Cerebellar cortex (tissue), 1 donor: ENCODE data around the gene PCDHGB2.
"Not testable (repeated sequence)": the region's sequence is repeated elsewhere in the genome, so short reads cannot be mapped to it uniquely, and the experiment has no call there.

ENCODE experiments used
- DNase-seq: peaks from one replicate; pipeline ENCODE4 v3.0.0-alpha.2; 2015; ENCODE audit warnings: low spot score

The PCDHGB2 gene

DNA sequence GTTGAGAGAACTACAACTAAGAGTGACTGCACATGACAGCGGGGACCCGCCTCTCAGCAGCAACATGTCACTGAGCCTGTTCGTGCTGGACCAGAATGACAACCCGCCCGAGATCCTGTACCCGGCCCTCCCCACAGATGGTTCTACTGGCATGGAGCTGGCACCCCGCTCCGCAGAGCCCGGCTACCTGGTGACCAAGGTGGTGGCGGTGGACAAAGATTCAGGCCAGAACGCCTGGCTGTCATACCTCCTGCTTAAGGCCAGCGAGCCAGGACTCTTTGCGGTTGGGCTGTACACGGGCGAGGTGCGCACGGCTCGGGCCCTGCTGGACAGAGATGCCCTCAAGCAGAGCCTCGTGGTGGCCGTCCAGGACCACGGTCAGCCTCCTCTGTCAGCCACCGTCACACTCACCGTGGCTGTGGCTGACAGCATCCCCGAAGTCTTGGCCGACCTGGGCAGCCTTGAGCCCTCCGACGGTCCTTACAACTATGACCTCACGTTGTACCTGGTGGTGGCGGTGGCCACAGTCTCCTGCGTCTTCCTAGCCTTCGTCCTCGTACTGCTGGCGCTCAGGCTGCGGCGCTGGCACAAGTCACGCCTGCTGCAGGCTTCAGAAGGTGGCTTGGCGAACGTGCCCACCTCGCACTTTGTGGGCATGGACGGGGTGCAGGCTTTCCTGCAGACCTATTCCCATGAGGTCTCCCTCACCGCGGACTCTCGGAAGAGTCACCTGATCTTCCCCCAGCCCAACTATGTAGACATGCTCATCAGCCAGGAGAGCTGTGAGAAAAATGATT, 24.9 kb downstream of the PCDHGB2 start:
- no peak for DNase-seq

- DNase-seq: not testable (repeated sequence)
These were observed 27.9 kb downstream of the PCDHGB2 start, which contains the start of gene PCDHGB4 for GRCh38 chr5:141387557-141388311. Gene PCDHGB4, plus strand, starts transcription at chr5:141387698. Its CDS starts 187 bp downstream, at chr5:141387885.

DNA sequence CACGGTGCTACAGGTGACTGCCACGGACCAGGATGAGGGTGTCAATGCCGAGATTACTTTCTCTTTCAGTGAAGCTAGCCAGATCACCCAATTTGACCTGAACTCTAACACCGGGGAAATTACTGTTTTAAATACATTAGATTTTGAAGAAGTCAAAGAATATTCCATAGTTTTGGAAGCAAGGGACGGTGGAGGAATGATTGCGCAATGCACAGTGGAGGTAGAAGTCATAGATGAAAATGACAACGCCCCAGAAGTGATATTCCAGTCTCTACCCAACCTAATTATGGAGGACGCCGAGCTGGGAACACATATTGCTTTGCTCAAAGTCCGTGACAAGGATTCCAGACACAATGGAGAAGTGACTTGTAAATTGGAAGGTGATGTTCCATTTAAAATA, 28.9 kb downstream of the PCDHGB2 start:
- DNase-seq: no peak

DNA sequence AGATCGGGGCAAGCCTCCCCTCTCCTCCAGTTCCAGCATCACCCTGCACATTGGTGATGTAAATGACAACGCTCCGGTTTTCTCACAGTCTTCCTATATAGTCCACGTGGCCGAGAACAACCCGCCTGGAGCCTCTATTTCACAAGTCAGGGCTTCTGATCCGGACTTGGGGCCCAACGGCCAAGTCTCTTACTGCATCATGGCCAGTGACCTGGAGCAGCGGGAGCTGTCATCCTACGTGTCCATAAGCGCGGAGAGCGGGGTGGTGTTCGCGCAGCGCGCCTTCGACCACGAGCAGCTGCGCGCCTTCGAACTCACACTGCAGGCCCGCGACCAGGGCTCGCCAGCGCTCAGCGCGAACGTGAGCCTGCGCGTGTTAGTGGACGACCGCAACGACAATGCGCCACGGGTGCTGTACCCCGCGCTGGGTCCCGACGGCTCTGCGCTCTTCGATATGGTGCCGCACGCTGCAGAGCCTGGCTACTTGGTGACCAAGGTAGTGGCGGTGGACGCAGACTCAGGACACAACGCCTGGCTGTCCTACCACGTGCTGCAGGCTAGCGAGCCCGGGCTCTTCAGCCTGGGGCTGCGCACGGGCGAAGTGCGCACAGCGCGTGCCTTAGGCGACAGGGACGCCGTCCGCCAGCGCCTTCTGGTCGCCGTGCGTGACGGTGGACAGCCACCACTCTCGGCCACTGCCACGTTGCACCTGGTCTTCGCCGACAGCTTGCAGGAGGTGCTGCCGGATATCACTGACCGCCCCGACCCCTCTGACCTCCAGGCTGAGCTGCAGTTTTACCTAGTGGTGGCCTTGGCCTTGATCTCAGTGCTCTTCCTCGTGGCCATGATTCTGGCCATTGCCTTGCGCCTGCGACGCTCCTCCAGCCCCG, 29.6 kb downstream of the PCDHGB2 start:
- DNase-seq: no peak

DNA sequence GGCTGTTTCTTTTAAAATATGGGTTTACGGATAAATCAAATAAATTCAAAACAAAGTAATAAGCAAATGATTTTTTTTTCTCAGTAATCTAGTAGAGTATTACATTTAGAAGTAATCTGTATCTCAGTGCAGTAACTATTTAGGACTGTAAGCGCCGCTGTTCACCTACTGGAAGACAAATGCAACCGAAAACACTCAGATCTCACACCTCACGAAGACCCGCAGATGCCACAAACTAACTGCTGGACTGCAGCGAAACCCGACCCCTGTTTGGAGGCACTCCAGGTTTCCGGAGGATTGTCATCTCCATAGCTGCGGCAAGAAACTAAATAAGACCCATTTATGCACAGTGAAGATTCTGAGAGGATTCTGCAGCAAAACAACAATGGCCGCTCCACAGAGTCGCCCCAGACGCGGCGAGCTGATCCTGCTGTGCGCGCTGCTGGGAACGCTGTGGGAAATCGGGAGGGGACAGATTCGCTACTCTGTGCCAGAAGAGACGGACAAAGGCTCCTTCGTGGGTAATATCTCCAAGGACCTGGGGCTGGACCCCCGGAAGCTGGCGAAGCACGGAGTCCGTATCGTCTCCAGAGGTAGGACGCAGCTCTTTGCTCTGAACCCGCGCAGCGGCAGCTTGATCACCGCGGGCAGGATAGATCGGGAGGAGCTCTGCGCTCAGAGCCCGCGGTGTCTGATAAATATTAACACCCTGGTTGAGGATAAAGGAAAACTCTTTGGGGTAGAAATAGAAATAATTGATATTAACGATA, 32.8 kb downstream of the PCDHGB2 start, which contains the start of gene PCDHGA8:
PCDHGA8 (plus strand) TSS at position 205 of the 770 bp plus-strand sequence; CDS start at position 386, 181 bp downstream.
- no peak for DNase-seq

- no peak for DNase-seq
These were observed 33.5 kb downstream of the PCDHGB2 start for GRCh38 chr5:141393267-141393666.

- not testable (repeated sequence) for DNase-seq
These were observed 34.8 kb downstream of the PCDHGB2 start for GRCh38 chr5:141394401-141395187.

DNA sequence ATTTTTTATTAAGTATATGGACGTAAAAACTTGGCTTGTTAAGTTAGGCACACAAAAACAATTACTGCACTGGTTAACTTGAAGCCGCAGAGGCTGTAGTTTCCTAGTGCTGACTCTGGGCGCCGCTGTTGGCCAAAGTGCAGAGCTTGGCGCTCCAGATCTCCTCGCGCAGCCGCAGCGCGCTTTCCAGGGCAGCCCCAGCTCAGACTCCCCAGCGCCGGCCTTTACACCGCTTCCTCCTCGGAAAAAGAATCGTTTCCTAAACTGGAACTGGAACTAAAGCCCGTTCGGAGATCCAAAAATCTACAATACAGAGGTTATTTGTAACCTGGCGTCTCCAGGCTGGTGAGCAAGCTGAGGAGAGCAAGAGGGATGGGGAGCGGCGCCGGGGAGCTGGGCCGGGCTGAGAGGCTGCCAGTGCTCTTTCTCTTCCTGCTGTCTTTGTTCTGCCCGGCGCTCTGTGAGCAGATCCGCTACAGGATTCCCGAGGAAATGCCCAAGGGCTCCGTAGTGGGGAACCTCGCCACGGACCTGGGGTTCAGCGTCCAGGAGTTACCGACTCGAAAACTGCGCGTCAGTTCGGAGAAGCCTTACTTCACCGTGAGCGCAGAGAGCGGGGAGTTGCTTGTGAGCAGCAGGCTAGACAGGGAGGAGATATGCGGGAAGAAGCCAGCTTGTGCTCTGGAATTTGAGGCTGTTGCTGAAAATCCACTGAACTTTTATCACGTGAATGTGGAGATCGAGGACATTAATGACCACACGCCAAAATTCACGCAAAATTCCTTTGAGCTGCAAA, 38.2 kb downstream of the PCDHGB2 start, which contains the start of gene PCDHGB5:
PCDHGB5 (plus strand) TSS at position 192 of the 796 bp plus-strand sequence; CDS start at position 373, 181 bp downstream.
- DNase-seq: not testable (repeated sequence)

- DNase-seq: no peak
These were observed 38.8 kb downstream of the PCDHGB2 start for GRCh38 chr5:141398608-141399007.

DNA sequence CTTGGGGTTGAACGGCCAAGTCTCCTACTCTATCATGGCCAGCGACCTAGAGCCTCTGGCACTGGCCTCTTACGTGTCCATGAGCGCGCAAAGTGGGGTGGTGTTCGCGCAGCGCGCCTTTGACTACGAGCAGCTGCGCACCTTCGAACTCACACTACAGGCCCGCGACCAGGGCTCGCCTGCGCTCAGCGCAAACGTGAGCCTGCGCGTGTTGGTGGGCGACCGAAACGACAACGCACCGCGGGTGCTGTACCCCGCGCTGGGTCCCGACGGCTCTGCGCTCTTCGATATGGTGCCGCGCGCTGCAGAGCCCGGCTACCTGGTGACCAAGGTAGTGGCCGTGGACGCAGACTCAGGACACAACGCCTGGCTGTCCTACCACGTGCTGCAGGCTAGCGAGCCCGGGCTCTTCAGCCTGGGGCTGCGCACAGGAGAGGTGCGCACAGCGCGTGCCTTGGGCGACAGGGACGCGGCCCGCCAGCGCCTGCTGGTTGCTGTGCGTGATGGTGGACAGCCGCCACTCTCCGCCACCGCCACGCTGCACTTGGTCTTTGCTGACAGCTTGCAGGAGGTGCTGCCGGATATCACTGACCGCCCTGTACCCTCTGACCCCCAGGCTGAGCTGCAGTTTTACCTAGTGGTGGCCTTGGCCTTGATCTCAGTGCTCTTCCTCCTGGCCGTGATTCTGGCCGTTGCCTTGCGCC, 39.9 kb downstream of the PCDHGB2 start:
- no peak for DNase-seq

GRCh38 chr5:141402553-141403243, 42.9 kb downstream of the PCDHGB2 start, which contains the start of gene PCDHGA9:
Gene PCDHGA9, plus strand, starts transcription at chr5:141402778. Its CDS starts 175 bp downstream, at chr5:141402953.
- DNase-seq: peak; percentile 36

DNA sequence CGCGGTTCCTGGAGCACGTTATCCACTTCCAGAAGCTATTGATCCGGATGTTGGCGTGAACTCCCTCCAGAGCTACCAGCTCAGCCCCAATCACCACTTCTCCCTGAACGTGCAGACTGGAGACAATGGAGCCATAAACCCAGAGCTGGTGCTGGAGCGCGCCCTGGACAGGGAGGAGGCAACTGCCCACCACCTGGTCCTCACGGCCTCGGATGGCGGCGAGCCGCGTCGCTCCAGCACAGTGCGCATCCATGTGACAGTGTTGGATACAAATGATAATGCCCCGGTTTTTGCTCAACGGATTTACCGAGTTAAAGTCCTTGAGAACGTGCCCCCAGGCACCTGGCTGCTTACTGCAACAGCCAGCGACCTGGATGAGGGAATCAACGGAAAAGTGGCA, 43.6 kb downstream of the PCDHGB2 start:
- DNase-seq: no peak

- not testable (repeated sequence) for DNase-seq
These were observed 48.2 kb downstream of the PCDHGB2 start, which contains the start of gene PCDHGB6 for GRCh38 chr5:141407790-141408505. Gene PCDHGB6, plus strand, starts transcription at chr5:141408021. Its CDS starts 182 bp downstream, at chr5:141408203.

DNA sequence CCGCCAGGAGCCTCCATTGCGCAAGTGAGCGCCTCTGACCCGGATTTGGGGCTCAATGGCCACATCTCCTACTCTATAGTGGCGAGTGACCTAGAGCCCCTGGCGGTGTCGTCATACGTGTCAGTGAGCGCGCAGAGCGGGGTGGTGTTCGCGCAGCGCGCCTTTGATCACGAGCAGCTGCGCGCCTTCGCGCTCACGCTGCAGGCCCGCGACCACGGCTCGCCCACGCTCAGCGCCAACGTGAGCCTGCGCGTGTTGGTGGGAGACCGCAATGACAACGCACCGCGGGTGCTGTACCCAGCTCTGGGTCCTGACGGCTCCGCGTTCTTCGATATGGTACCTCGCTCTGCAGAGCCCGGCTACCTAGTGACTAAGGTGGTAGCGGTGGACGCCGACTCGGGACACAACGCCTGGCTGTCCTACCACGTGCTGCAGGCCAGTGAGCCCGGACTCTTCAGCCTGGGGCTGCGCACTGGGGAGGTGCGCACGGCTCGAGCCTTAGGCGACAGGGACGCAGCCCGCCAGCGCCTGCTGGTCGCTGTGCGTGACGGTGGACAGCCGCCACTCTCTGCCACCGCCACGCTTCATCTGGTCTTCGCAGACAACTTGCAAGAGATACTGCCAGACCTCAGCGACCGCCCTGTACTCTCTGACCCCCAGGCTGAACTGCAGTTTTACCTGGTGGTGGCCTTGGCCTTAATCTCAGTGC, 50.0 kb downstream of the PCDHGB2 start:
- no peak for DNase-seq

DNA sequence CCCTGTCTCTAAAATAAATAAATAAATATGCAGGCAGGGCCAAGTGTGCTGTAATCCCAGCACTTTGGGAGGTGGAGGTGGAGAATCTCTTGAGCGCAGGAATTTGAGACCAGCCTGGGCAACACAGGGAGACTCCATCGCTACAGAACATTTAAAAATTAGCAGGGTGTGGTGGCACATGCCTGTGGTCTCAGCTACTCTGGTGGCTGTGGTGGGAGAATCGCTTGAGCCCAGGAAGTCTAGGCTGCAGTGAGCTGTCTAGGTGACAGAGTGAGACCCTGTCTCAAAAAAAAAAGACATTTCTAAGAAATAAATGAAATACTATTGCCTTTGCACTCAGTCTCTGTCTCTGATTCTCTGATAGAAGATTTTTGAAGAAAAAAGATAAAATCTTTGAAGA, 51.8 kb downstream of the PCDHGB2 start:
- DNase-seq: no peak
